Activated T-helper 2 cell treated with anti-CD3 and anti-CD28 coated beads, Interferon-gamma antibody, Interleukin-2, Interleukin-4, amounts not matched to agents 10 μg/mL and 5 μg/mL and 100 μg/mL, durations not matched to agents 14 hours and 24 hours and 36 hours (primary cell): ENCODE data around the gene FGFBP2. TPM values are rescaled to one million over a fixed set of nuclear protein-coding genes. Genes with fewer than 3 reads are reported as not detected.

Experiments
- DNase-seq: peaks from one replicate; pipeline ENCODE4 v3.0.0; 2021; ENCODE audit warnings: low spot score
- H3K27ac Mint-ChIP-seq: one replicate; pipeline ENCODE4 v1.8.0; 2021; ENCODE audit warnings: mixed read lengths
- H3K27me3 Mint-ChIP-seq: one replicate; pipeline ENCODE4 v1.8.0; 2021; ENCODE audit warnings: low read depth, mixed read lengths
- H3K36me3 Mint-ChIP-seq: one replicate; pipeline ENCODE4 v1.8.0; 2021; ENCODE audit warnings: low read depth, mixed read lengths
- H3K4me1 Mint-ChIP-seq: one replicate; pipeline ENCODE4 v1.8.0; 2021; ENCODE audit warnings: low read depth, mixed read lengths
- H3K4me3 Mint-ChIP-seq: one replicate; pipeline ENCODE4 v1.8.0; 2021; ENCODE audit warnings: low read depth, mild to moderate bottlenecking, moderate library complexity, mixed read lengths
- H3K9me3 Mint-ChIP-seq: one replicate; pipeline ENCODE4 v1.8.0; 2021; ENCODE audit warnings: mixed read lengths
- intact Hi-C: fragments of 100-400 bp; cut with micrococcal nuclease; formaldehyde crosslinking; loops from one replicate; pipeline ENCODE4 v1.15.1; 2023
- total RNA-seq: library from RNA; stranded (reverse); gene quantifications from 2 replicates; pipeline ENCODE4 v1.2.3, GENCODE V29; 2022

Gene FGFBP2
- total RNA-seq: 2.4 and 3.9 TPM in 2 replicates

DNA sequence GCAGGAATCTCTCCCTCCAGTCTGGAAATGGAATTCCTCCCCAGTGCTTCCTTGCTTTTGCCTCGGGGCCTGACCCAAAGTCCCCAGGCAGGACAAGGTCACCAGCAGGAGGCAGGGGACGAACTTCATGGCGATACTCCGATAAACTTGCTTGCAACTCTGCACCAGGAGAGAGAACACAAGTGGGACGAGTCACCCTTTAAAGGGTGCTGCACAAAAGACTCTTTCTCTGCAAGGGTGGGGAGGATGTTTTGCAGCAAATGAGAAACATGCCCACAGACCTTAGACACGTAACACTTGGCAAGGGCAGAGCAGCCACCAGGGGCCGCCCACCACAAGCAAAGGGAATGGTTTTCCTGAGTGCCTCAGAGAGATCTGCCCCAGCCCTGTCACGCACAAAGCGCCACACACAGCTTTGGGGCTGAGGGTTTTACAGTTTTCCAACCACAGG, at the start of gene FGFBP2:
Gene FGFBP2, minus strand, starts transcription at position 175 of the 451 bp plus-strand sequence. Its CDS starts 46 bp downstream, at position 129.
- Mint-ChIP-seq H3K4me3 (no peak within 1 kb of the TSS), H3K9me3 (no peaks in the 10 kb centered on the region), H3K27me3 (peaks cover 20% of the 10 kb centered on the region), H3K4me1 (peaks cover 15% of the 10 kb centered on the region), H3K27ac (no peak within 1 kb of the TSS), H3K36me3 (no peaks in the 10 kb centered on the region)
- peak; percentile 41 for DNase-seq
- intact Hi-C loops: loop anchor here (1.0 to 5.0 kb wide), 2 partner anchors 38 to 304 kb away; no protein-coding TSS in a partner anchor

DNA sequence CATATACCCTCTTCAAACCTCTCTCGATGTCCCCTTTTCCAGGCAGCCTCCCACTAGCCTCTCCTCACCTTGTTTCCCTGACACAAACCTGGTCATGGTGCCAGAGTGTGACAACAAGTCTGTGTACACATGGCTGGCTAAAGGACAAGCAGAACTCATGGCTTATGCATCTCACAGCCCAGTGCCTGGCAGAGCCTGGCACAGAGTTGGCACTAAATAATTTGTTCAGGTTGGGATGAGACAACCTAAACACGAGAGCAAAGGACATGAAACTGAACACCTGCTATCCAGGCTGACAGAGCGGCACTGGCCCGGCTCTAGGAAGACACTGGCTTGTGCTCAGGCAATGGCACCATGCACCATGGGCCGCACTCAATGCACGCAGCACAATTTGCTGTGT, 48.2 kb upstream of the FGFBP2 start:
- no peaks in the 10 kb centered on the region for H3K9me3 Mint-ChIP-seq
- H3K36me3 Mint-ChIP-seq: no peaks in the 10 kb centered on the region
- no peak overlapping the region for H3K27ac Mint-ChIP-seq
- DNase-seq: no peak
- peaks cover 4% of the 10 kb centered on the region for H3K27me3 Mint-ChIP-seq
- no peak overlapping the region for H3K4me3 Mint-ChIP-seq
- intact Hi-C loops: no loop called here
- H3K4me1 Mint-ChIP-seq: no peaks in the 10 kb centered on the region

GRCh38 chr4:16009153-16009552, 46.2 kb upstream of the FGFBP2 start:
- intact Hi-C loops: loop anchor here (10.0 kb wide), 1 partner anchor 534 kb away; no protein-coding TSS in a partner anchor

DNA sequence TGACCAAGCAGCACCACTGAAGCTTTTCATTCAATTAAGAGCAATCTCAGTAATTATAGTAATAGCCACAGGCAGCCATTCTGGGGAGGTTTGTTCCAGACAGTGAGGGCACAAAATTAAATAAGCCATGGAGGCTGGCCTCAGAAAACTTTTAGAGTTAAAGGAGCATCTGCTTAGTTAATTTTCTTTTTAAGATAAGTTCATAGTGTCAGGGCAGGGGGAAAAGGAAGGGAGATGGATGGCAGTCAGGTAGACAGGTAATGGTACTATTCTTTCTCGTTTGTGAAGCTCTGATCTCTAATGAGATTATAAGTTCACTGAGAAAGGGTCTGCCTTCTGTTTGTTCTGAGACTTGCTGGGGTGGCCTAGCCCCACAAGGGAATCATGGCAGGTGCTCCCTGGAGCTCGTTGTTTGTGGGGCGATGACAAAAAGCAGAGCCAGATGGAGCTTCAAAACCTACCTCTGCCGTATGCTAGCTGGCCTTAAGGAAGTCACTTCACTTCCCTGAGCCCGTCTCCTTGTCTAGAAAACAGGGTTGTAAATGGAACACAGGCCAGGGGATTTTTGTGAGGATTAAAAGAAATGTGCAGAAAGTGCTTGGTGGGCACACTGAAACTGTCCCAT, 44.6 kb upstream of the FGFBP2 start:
- Mint-ChIP-seq H3K4me3 (no peak overlapping the region), H3K4me1 (no peaks in the 10 kb centered on the region), H3K27me3 (peaks cover 10% of the 10 kb centered on the region), H3K36me3 (no peaks in the 10 kb centered on the region), H3K27ac (no peak overlapping the region), H3K9me3 (no peaks in the 10 kb centered on the region)
- DNase-seq: no peak
- intact Hi-C loops: loop anchor here (10.0 kb wide), 1 partner anchor 533 kb away; no protein-coding TSS in a partner anchor

More at GRCh38 chr4:16009153-16009552, 46.2 kb upstream of the FGFBP2 start:
- no peak for DNase-seq
- H3K4me3 Mint-ChIP-seq: no peak overlapping the region
- peaks cover 8% of the 10 kb centered on the region for H3K27me3 Mint-ChIP-seq
- no peaks in the 10 kb centered on the region for H3K9me3 Mint-ChIP-seq
- H3K27ac Mint-ChIP-seq: no peak overlapping the region
- no peaks in the 10 kb centered on the region for H3K4me1 Mint-ChIP-seq
- H3K36me3 Mint-ChIP-seq: no peaks in the 10 kb centered on the region

DNA sequence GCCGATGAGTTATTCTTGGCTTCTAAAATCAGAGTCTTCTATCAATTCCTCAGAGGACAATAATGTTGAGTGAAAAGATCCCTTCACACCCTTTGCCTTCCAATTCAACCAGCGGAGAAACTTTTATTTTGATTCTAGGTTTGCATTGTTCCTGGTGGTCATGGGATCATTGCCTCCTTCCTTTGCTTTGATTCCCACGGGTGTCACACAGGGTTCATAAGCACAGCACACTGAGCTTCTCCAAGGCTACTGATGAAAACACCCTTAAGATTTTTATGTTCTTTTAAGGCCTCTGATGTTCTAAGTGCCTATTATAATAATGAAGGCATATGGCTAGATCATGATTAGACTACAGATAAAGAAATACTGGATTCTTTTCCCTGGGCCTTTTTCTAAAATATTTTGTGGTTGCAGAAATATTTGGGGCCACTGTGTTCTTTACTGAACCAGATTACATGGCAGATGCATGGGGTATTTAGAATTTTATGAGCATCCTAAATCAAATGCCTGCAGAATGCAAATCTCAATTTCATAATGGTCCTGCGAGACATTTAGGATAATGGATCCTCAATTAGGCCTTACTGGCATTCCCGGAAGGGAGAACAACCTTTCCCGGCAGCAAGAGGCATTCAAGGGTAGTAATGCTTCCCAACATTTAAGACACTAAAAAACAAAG, 43.9 kb upstream of the FGFBP2 start:
- Mint-ChIP-seq H3K27ac (no peak overlapping the region), H3K27me3 (peaks cover 9% of the 10 kb centered on the region), H3K36me3 (no peaks in the 10 kb centered on the region), H3K4me1 (no peaks in the 10 kb centered on the region), H3K4me3 (no peak overlapping the region), H3K9me3 (no peaks in the 10 kb centered on the region)
- no peak for DNase-seq
- intact Hi-C loops: loop anchor here (10.0 kb wide), 1 partner anchor 532 kb away; no protein-coding TSS in a partner anchor

DNA sequence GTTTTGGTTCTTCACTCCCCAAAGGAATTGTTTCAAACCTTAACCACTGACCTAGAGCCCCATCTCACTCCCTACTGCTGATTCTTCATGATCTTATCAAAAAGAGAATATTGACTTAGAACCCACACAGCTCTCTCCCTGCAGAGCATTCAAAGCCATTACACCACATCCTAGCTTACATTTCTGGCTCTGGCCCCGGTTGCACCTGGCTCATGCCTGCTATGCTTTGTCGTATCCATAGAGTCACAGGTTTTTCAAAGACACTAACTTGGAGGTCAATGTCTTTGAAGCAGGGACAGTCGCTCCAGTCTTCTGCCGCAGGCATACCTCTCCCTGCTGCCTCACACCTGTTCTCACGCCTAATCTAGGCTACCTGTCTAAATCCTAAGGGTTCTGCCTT, 42.7 kb upstream of the FGFBP2 start:
- no peak overlapping the region for H3K4me3 Mint-ChIP-seq
- DNase-seq: no peak
- no peak overlapping the region for H3K27ac Mint-ChIP-seq
- H3K9me3 Mint-ChIP-seq: no peaks in the 10 kb centered on the region
- intact Hi-C loops: loop anchor here (10.0 kb wide), 1 partner anchor 531 kb away; no protein-coding TSS in a partner anchor
- H3K27me3 Mint-ChIP-seq: peaks cover 7% of the 10 kb centered on the region
- H3K4me1 Mint-ChIP-seq: no peaks in the 10 kb centered on the region
- no peaks in the 10 kb centered on the region for H3K36me3 Mint-ChIP-seq

DNA sequence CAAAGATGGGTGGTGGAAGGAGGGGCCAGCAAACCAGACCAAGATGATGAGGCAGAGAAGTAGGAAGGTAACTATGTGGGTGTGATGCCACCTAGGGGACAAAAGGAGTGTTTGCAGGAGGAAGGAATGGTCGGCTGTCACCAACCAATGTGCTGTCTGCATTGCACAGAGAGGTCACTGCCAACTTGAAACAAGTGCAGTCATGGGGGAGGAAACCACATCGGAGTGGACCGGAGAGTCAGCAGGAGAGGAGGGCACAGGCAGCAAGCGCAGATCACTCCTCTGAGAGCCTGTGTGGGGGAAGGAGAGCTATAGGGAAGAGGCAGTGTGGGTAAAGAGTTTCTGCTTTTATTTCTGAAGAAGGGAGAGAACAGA, 38.5 kb upstream of the FGFBP2 start:
- DNase-seq: peak; percentile 34
- no peaks in the 10 kb centered on the region for H3K9me3 Mint-ChIP-seq
- no peak overlapping the region for H3K4me3 Mint-ChIP-seq
- no peaks in the 10 kb centered on the region for H3K36me3 Mint-ChIP-seq
- H3K27ac Mint-ChIP-seq: no peak overlapping the region
- intact Hi-C loops: loop anchor here (1.0 to 10.0 kb wide), 5 partner anchors 38 to 527 kb away; partner anchors contain the start of gene FGFBP2
- H3K4me1 Mint-ChIP-seq: no peaks in the 10 kb centered on the region
- H3K27me3 Mint-ChIP-seq: peaks cover 7% of the 10 kb centered on the region

GRCh38 chr4:16000708-16001483, 37.9 kb upstream of the FGFBP2 start:
- no peak overlapping the region for H3K27ac Mint-ChIP-seq
- peaks cover 7% of the 10 kb centered on the region for H3K27me3 Mint-ChIP-seq
- H3K4me1 Mint-ChIP-seq: no peaks in the 10 kb centered on the region
- no peak overlapping the region for H3K4me3 Mint-ChIP-seq
- H3K9me3 Mint-ChIP-seq: no peaks in the 10 kb centered on the region
- DNase-seq: no peak
- no peaks in the 10 kb centered on the region for H3K36me3 Mint-ChIP-seq
- intact Hi-C loops: loop anchor here (1.0 to 10.0 kb wide), 5 partner anchors 38 to 526 kb away; partner anchors contain the start of gene FGFBP2

GRCh38 chr4:15996773-15997172, 33.8 kb upstream of the FGFBP2 start:
- no peaks in the 10 kb centered on the region for H3K36me3 Mint-ChIP-seq
- H3K4me3 Mint-ChIP-seq: no peak overlapping the region
- H3K4me1 Mint-ChIP-seq: no peaks in the 10 kb centered on the region
- no peak for DNase-seq
- H3K27me3 Mint-ChIP-seq: peaks cover 7% of the 10 kb centered on the region
- H3K9me3 Mint-ChIP-seq: no peaks in the 10 kb centered on the region
- intact Hi-C loops: no loop called here
- no peak overlapping the region for H3K27ac Mint-ChIP-seq

GRCh38 chr4:15995826-15996225, 32.9 kb upstream of the FGFBP2 start:
- peaks cover 11% of the 10 kb centered on the region for H3K27me3 Mint-ChIP-seq
- H3K36me3 Mint-ChIP-seq: no peaks in the 10 kb centered on the region

DNA sequence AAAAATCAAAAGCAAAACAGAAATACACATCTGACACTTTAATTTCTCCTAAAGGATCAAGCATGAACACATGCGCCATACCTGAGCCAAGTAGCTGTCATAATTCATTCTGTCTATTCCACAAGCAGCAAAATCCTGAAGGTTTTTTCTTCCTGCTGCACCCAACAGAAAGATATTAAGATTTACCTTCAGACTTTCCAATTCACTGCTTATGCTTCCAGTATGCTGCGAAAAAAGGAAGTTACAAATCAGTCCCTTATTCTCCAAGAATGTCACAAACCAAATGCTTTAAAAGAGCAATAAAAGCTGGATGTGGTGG, 29.2 kb upstream of the FGFBP2 start:
- Mint-ChIP-seq H3K4me1 (peaks cover 8% of the 10 kb centered on the region), H3K36me3 (no peaks in the 10 kb centered on the region), H3K4me3 (no peak overlapping the region), H3K27ac (no peak overlapping the region), H3K27me3 (peaks cover 15% of the 10 kb centered on the region), H3K9me3 (no peaks in the 10 kb centered on the region)
- DNase-seq: no peak
- intact Hi-C loops: no loop called here

More at GRCh38 chr4:15995826-15996225, 32.9 kb upstream of the FGFBP2 start:
- Mint-ChIP-seq H3K4me1 (peaks cover 2% of the 10 kb centered on the region), H3K9me3 (no peaks in the 10 kb centered on the region), H3K27ac (no peak overlapping the region), H3K4me3 (no peak overlapping the region)
- no peak for DNase-seq
- intact Hi-C loops: no loop called here

- no peaks in the 10 kb centered on the region for H3K9me3 Mint-ChIP-seq
- no peak overlapping the region for H3K4me3 Mint-ChIP-seq
- DNase-seq: no peak
- peaks cover 16% of the 10 kb centered on the region for H3K27me3 Mint-ChIP-seq
- H3K4me1 Mint-ChIP-seq: peaks cover 8% of the 10 kb centered on the region
- H3K36me3 Mint-ChIP-seq: no peaks in the 10 kb centered on the region
- H3K27ac Mint-ChIP-seq: no peak overlapping the region
- intact Hi-C loops: no loop called here
These were observed 27.8 kb upstream of the FGFBP2 start for GRCh38 chr4:15990570-15991285.
